ENCODE data around the gene VPS37B.

The VPS37B gene

GRCh38 chr12:122850695-122851350, 45.1 kb downstream of the VPS37B start:
- DNase-seq (ENCODE audit: low spot score) = no peak
- TF ChIP-seq, protein P1, sequence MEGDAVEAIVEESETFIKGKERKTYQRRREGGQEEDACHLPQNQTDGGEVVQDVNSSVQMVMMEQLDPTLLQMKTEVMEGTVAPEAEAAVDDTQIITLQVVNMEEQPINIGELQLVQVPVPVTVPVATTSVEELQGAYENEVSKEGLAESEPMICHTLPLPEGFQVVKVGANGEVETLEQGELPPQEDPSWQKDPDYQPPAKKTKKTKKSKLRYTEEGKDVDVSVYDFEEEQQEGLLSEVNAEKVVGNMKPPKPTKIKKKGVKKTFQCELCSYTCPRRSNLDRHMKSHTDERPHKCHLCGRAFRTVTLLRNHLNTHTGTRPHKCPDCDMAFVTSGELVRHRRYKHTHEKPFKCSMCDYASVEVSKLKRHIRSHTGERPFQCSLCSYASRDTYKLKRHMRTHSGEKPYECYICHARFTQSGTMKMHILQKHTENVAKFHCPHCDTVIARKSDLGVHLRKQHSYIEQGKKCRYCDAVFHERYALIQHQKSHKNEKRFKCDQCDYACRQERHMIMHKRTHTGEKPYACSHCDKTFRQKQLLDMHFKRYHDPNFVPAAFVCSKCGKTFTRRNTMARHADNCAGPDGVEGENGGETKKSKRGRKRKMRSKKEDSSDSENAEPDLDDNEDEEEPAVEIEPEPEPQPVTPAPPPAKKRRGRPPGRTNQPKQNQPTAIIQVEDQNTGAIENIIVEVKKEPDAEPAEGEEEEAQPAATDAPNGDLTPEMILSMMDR (IDR thresholded peaks at IDR 0.05; ENCODE audit: extremely low read depth, missing control alignments) = no peak

DNA sequence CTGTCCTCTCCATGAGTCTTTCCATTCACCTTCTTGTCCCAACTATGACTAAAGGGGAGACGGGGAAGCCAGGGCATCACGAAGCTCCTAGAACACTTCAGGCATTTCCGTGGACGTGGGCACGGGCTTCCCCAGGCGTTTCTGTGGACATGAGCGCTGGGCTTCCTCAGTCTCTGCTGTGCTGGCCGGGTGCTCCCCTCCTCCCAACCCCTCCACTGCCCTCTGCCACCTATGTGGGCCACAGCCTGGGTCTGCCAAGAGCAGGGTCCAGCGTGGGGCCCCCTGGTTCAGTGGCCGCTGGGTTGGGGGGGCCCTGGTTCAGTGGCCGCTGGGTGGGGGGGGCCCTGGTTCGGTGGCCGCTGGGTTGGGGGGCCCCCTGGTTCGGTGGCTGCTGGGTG, 45.9 kb downstream of the VPS37B start:
- no peak for DNase-seq (ENCODE audit: low spot score)
- TF ChIP-seq, protein P1 (IDR thresholded peaks at IDR 0.05; ENCODE audit: extremely low read depth, missing control alignments) = no peak

- TF ChIP-seq, protein P1 (IDR thresholded peaks at IDR 0.05; ENCODE audit: extremely low read depth, missing control alignments) = no peak
- no peak for DNase-seq (ENCODE audit: low spot score)
Observed at GRCh38 chr12:122849352-122850047, 46.4 kb downstream of the VPS37B start.

- TF ChIP-seq, protein P1 (IDR thresholded peaks at IDR 0.05; ENCODE audit: extremely low read depth, missing control alignments) = no peak
- no peak for DNase-seq (ENCODE audit: low spot score)
Observed at GRCh38 chr12:122848471-122849351, 47.2 kb downstream of the VPS37B start.

DNA sequence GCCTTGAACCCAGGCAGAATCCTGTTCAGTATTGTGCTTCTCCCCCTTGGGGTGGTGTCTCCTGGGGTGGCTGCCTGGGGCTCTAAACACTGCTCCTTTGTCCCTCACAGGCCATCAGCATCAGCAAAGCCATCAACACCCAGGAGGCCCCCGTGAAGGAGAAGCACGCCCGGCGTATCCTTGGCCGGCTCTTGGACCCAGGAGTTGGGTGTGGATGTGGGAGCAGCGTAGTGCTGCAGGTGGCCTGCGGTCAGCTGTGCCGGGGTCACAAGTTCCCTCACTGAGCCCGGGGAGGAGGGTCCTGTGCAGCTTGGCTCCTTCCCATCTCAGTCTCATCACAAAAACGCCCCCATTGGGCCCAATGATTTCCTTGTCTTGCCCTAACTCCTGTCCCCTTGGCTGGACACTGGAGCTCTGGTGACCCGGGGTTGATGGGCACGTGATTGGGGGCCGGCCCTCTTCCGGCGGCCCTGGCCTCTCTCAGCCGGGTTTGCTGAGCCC, 48.0 kb downstream of the VPS37B start:
- TF ChIP-seq, protein P1 (IDR thresholded peaks at IDR 0.05; ENCODE audit: extremely low read depth, missing control alignments) = no peak
- DNase-seq (ENCODE audit: low spot score) = no peak

- no peak for DNase-seq (ENCODE audit: low spot score)
- TF ChIP-seq, protein P1 (IDR thresholded peaks at IDR 0.05; ENCODE audit: extremely low read depth, missing control alignments) = no peak
Observed at GRCh38 chr12:122847516-122847836, 48.4 kb downstream of the VPS37B start.
